GM19372 (cell line): Measurements from ENCODE around the gene DMAC2.
"Not testable (repeated sequence)": the region's sequence is repeated elsewhere in the genome, so short reads cannot be mapped to it uniquely, and the experiment has no call there.

ENCODE experiments used
- ATAC-seq: cut with Tn5 transposase; IDR thresholded peaks from one replicate; pipeline ENCODE4 v1.9.1; 2021; ENCODE audit warnings: mild to moderate bottlenecking, low read depth, moderate library complexity; ENCODE audit not compliant: unreplicated experiment

The DMAC2 gene

DNA sequence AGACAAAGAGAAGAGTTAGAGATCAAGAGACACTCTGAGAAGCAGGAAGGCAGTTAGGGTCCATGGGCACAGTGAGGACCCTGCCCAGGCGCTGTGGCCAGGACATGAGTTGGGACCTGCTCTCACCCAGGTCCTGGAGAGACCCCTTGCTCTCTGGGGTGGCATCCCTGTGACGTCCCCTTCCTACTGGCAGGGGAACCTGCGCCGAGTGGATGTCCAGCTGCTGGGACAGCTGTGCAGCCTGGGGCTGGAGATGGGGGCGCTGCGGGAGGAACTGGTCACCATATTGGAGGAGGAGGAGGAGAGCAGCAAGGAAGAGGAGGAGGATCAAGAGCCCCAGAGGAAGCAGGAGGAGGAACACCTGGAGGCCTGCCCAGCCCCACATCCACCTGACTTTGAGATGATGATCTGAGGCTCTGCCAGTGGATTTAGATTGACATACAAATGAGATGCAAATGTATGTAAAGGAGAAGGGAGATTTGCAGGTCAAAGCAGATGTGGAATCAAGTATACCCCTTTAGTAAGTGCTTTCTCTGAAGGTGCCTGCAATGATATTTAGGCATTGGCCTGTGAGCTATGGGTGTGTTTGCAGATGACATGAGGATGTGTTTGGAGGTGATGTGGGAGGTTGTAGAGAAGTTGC lies 4.2 kb upstream of the DMAC2 start:
- ATAC-seq, result no peak

DNA sequence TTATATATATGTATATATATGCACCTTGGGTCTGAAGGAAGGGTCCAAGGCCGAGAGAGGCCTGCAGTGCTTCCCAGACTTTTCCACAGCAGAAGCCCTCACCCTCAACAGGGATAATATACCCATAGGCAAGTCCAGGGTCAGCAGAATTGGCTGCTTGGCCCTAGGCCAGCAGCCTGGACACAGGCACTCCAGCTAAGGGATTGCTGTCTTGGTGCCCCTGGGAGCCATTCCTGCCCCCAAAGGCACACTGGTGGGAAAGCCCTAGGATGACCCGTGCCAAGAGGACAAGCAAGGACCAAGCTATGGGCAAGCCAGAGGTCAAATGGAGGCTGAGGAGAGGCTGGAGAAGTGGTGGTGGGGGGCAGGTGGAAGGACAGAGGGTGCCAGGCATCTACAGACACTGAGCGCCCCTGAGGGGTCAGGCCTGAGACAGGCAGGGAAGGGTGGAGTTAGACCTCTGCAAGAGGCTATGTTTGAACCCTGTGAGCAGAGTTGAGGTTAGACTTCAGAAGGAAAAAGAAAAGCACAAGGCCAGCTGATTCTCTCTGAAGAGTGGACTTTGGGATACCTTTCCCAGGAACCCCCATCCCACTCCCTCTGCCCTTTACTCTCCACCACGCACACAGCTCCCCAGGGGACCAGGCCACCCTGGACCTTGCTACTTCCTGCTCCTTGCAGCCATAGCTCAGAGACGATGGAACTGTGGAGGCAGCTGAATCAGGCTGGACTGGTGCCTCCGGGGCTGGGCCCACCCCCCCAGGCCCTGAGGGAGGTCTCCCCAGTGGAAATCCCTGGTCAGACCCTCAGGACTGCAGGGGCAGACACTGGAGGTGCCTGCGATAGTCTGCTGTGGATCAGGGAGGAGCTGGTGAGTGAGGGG lies 3.0 kb upstream of the DMAC2 start, which contains the start of gene ERICH4:
Gene ERICH4 (plus strand): TSS at position 684 of the 883 bp plus-strand sequence. CDS start 14 bp downstream, at position 698.
- ATAC-seq, result no peak

DNA sequence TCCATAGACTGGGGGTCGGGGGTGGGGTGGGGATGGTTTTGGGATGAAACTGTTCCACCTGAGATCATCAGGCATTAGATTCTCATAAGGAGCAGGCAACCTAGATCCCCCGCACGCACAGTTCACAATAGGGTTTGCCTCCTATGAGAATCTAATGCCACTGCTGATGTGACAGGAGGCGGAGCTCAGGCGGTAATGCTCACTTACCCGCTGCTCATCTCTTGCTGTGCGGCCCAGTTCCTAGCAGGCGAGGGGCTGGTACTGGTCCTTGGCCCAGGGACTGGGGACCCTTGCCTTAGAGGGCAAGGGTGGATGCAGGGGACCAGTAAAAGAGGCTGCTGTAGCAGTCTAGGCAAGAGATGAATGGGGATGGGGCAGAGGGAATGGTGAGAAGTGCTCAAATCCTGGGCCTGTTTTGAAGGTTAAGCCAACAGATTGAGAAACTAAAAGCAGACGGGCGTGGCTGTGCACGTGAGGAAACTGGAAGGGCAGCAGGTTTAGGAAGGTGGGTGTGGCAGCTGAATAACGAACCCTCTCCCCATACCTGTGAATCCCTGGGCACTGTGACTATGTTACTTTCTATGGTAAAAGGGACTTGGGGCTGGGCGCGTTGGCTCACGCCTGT lies 1.7 kb upstream of the DMAC2 start:
- no peak for ATAC-seq

DNA sequence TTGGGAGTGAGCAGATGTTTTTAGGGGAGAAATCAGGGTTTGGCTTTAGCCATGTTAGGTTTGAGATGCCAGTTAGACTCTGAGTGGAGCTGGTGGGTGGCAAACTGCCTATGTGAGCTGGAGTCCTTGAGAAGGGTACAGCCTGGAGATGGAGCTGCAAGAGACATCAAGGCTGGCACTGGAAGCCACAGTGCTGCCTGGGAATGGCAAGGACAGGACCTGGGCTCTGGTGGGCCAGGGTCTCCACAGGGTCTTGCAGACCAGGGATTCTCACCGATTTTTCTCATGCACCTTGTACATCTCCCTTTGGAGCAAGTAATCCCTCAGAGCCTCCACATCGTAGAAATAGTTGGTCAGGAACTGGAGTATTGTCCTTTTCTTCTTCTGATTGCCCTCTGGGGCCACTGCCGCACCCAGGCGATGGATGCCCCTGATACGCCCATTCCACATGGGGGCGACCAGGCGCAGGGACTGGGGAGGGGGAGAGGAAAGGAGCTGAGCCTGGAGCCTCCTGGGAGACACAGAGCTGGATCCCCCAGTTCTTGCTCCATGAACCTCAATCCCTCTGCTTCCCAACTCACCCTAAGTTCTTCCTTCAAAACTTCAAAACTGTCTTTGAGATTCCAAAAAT lies 1.7 kb downstream of the DMAC2 start:
- no peak for ATAC-seq

DNA sequence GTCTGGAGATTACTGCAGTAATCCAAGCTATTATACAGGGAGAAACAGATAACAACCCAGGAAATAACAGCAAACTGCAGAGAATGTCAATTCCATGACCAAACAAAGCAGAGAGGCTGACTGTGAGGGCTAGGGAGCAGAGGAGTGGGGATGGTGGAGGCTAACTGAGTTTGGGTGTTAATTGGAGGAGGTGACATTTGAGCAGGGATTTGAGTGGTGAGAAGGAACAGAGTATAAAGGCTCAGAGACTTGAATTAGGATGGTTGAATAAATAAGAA lies 3.1 kb downstream of the DMAC2 start:
- ATAC-seq, result no peak

DNA sequence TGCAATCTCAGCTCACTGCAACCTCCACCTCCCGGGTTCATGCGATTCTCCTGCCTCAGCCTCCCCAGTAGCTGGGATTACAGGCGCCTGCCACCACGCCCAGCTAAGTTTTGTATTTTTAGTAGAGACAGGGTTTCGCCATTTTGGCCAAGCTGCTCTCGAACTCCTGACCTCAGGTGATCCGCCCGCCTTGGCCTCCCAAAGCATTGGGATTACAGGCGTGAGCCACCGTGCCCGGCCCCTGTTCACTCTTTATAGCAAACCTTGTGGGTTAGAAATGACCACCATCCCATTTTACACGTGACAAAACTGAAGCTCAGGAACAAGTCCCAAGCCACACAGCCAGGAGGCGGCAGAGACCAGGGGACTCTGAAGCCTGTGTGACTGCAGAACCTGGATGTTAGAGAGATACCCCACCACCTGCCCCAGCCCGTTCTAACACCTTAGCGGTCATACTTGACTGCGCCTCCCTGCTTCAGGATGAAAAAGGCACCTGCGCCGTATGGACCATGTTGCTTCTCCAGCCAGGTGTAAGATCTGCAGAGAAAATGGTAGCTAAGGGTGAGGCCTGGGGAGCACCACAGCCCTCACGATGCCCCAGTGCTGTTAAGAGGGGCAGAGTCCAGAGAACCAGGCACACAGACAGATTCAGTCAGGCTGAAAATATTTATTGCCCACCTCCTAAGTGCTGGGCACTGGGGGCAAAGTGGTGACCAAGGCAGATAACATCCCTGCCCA lies 3.6 kb downstream of the DMAC2 start:
- no peak for ATAC-seq

DNA sequence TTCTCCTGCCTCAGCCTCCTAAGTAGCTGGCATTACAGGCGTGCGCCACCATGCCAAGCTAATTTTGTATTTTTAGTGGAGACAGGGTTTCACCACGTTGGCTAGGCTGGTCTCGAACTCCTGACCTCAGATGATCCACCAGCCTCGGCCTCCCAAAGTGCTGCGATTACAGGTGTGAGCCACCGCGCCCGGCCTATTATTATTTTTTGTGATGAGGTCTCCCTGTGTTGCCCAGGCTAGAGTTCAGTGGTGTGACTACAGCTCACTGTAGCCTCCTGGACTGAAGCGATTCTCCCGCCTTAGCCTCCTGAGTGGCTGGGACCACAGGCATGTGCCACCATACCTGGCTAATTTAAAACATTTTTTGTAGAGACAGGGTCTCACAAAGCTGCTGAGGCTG lies 4.3 kb downstream of the DMAC2 start:
- ATAC-seq, result not testable (repeated sequence)

DNA sequence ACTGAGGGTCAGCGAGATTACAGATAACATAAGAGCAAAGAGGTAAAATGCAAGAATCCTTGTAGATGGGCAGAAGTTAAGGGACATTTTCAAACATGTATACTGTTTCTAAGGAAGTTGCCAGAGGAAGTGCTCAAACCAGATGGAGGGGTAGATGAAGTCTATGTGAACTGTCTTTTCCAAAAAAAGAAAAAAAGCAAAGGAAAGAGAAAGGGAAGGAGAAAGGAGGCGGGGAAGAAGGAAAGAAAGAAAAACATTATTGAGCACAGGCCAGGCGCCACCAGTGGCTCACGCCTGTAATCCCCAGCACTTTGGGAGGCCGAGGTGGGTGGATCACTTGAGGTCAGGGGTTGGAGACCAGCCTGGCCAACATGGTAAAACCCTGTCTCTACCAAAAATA lies 5.3 kb downstream of the DMAC2 start:
- ATAC-seq, result no peak

DNA sequence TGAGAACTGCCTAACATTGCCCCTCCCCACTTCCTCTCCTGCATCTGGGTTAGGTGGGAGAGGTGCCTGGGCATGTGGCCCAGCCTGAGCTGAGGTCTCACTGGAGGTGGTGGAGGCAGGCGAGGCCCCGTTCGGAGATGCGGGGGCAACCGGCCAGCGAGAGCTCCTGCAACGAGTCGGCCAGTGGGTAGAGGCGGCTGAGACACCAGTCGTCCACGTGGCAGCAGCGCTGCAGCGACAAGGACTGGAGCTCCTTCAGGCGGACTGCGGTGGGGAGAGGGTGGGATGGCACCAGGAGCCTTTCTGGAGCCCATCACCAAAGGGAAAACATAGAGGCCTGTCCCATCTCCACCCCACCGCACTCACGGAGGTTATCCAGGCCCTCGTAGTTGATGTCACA lies 6.5 kb downstream of the DMAC2 start:
- ATAC-seq, result no peak

DNA sequence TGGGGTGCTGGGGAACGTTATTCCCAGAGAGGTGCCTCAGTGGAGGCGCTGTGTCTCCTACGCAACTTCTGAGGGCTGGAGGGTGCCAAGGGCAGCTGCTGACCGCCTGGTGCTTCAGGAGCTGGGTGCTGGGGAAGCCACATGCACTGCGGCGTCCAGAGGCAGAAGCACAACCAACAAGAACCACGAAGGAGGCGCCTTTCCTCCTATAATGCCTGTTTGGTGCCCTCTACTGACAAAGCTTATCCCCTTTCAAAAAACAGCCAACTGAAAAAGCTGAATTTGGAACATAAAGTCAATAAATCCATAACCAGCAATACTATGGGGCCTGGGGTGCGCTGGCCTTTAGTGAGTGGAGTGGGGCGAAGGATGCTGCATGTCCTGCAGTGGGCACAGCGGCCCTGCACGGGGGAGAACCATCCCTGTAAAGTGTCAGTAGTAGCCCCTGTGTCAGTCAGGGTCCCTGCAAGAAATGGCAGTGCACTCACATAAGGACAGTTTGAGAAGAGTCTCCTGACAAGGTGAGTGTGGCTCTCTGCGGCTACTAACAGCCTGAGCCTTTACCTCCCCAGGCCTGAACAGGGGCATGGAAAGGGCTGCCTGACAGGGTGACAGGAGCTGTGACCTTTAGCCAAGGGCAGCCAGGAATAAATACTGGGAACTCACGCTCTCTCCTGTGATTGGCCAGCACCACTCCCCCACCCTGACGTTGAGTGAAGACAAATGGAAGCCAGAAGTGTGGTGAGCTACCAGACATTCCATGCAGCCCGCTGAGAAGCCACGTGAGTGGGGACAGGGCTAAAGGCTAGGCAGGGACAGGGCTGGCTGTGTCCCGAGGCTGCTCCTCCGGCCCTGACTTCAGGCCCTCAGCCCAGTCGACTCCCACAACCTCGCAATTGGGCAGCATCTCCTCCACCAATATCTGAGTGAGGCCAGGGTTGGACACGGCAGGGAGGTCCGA lies 8.0 kb downstream of the DMAC2 start:
- no peak for ATAC-seq

DNA sequence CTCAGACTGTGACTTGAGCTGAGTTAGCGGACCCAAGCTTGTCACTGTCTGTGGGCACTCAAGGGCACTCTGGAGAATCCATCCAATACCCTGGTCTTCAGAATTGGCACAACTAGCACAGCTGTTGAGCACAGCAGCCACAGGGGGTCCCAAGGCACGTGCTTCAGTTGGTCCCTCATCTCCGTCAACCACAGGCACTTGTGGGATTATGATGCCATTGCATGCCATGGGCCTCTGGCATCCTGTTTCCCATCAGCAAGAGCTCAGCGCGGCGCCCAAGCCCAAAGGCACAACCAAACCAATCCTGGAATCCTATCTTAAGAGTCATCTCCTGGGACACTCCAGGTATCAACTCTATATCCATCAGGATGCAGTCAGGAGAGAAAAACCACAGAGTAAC lies 8.8 kb downstream of the DMAC2 start:
- ATAC-seq, result no peak

DNA sequence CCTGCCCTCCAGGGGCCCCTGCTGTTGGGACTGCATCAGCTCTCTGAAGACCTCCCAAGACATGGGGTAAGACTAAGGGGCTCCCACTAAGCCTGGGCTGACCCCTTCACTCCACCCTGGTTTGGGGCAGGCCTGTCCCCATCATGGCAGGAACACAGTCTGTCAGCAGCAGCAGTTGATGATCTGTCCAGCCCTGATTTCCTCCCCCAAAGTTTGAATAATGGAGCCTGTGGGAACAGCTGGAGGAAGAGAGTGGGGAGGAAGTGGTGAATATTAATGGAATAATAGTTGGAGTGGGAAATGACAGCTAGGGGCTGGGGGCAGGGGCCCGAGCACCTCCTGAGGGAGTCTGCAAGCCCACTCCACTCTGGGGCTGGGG lies 11.2 kb downstream of the DMAC2 start:
- ATAC-seq, result no peak

DNA sequence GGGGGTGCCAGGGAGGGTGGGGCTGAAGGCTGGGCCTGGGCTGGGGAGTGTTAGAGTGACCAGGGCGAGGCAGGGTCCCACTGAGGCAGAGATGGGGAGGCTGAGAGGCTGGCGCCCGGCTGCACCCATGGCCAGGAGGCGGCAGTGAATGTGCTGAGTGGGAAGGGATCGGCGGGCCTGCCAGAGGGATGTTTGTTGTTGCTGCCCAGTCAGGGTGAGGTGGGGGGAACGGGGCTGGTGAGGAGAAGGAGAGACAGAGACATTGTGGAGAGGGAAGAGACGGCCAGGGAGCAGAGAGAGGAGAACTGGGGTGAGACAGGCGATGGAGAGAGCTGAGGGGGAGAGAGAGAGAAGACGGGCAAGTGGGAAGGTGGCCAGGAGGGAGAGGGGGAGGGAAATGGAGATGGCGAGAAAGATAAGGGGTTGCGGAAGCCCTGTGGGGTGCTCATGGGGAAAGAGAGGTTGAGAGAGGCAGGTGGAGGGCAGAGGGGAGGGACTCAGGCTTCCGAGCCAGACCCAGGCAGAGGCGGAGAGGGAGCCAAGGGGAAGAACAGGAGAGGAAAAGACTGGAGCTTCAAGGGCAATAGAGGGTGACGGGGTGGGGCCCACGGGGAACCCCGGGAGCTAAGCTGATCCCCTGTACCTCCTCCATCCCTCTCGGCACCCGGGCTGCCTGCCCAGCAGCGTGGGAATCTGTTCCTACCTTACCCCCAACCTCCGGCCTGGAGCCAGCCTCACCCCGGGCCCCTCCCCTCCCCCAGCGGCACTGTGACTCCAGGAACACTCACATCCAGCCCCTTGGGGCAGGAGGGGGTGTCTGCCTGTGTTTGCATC lies 11.8 kb downstream of the DMAC2 start:
- no peak for ATAC-seq

DNA sequence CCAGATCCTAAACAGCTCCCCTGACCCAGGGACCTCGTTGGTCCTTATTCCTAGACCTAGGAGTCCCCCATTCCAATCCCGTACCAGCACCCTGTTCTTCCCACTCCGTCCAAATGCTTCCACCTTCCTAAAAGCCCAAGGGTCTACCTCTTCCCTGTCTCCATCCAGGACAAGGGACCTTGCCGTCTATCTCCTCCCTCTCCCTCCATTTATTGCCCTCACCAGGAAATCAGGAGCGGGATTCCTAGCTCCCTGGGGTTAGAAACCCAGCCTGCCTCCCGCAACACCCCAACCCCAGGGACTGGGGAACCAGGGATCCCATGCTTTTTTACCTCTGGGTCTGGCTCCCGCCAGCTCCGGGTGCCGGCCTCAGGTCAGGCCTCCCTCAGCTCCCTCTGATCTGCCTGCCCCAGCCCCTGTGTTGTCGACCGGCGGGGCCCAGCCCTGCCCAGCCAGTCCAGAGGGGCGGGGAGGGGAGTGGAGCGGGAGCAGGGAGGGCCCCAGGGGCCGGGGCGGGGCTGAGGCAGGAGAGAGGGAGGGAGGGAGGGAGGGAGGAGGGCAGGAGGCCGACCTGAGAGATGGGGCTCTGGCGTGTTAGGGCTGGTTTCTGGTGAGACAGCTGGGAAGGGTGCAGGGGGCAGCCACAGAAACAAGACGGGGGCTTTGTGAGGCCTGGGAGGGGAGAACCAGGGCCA lies 12.6 kb downstream of the DMAC2 start, which contains the start of gene B3GNT8:
Gene B3GNT8 (minus strand): TSS at position 423 of the 695 bp plus-strand sequence. CDS start 596 bp downstream, outside the sequence.
- ATAC-seq, result no peak

DNA sequence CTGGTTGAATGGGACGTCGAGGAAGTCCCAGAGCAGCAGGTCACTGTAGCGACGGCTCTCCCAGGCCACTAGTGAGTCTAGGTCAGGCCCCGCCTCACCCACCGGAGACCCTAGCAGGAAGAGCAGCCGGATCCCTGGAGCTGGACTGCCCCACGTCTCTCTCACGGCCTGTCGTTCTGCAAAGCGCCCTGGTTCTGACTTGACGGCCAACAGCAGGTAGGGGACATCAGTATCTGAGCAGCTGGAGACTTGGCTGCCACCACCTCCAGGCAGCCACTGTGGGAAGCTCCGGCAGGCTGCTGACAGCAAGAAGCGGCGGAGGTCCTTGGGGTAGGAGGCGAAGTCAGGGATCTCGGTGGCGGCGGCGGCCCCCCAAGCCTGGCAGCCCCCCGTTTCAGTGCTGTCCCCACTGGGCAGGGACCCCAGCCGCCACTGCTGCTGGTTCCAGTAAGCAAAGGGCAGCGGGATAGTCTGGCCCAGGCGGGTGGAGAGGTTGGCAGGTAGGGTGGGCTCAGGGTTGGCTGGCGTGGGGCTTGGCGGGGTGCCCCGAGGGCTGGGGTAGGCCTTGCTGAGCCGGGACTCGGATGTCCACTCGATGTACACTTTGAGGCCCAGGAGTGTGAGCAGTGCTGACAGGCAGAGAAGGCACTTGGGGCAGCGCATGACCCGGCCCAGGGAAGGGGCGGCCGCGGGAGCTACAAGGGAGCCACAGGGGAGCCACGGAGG lies 13.4 kb downstream of the DMAC2 start:
- no peak for ATAC-seq

DNA sequence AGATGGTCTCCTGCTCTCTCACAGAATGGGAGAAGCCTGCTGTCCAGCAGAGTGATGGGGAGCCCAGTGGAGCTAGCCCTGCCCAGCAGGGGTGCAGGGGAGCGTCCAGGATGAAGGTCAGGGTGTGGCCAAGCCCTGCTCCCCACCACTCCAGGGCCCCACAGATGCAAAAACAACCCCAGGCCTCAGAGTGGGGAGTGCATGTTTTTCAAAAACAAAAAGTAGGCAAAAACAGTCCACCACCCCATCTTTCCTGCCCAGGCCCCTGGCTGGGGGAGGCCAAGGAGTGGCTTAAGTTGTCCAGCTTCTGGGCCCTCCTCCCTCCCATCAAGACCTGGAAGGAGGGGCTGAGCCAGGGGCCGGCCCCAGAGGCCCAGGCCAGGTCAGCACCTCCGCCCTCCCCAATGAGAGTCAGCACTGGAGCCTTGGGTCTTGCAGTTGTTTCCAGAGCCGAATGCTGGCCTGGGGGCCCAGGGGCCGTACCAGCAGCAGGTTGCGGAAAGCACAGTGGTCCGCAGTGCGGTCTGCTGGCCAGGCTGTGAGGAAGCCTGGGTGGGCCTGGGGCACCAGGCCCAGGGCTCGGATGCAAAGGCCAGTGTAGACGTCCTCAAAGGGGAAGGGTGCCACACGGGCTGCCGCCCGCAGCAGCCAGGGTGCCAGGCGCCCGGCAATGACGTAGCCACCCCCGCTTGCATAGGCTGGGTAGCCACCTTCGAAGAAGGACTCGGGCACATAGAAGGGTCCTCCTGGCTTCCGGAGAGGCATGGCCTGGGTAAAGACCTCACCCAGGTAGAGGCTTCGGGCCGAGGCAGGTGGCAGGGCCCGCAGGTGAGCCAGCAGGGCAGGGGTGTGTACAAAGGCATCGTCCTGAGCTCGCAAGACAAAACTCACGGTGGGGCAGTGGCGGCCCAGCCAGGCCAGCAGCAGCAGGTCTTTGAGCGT lies 14.3 kb downstream of the DMAC2 start:
- no peak for ATAC-seq
